HEK293 (cell line): ENCODE results near the gene EEFSEC.

Experiments
- CTCF ChIA-PET: fragments of 350-600 bp; formaldehyde crosslinking; extraction: SDS; loops from one replicate; lab custom pipeline; 2021; ENCODE audit warnings: antibody characterized with exemption; lab: Yijun Ruan, JAX
- POLR2A ChIA-PET: fragments of 300-600 bp; formaldehyde crosslinking; extraction: SDS; loops from one replicate; lab custom pipeline; 2020; ENCODE audit warnings: antibody characterized with exemption, inconsistent platforms; lab: Yijun Ruan, JAX
- H3K27ac ChIP-seq: fragments of 200-500 bp; sonication (Bioruptor generic); 2 replicates; pipeline ENCODE4 v1.5.1; 2014; ENCODE audit warnings: low read depth, low read length, control low read depth, inconsistent platforms; ENCODE audit errors: extremely low read depth
- H3K36me3 ChIP-seq, 2 experiments: fragments of 200-500 bp in 1 of 2; sonication (Bioruptor generic) in 1 of 2; 1 replicate in 1 of 2; 2 replicates in 1 of 2; pipeline ENCODE4 v1.5.1; 2014 to 2017; ENCODE audit warnings: inconsistent platforms in 2 of 2, low read length in 2 of 2; ENCODE audit not compliant: control insufficient read depth in 2 of 2, insufficient read depth in 1 of 2
- H3K4me1 ChIP-seq: fragments of 200-500 bp; sonication (Bioruptor generic); 2 replicates; pipeline ENCODE4 v1.5.1; 2014; ENCODE audit warnings: mild to moderate bottlenecking, low read length, inconsistent platforms; ENCODE audit not compliant: control insufficient read depth, insufficient read depth
- H3K4me3 ChIP-seq: 2 replicates; pipeline ENCODE4 v1.5.1; 2011; ENCODE audit warnings: low read depth, mild to moderate bottlenecking, control low read depth, low read length, moderate library complexity
- H3K9me3 ChIP-seq: fragments of 200-500 bp; sonication (Bioruptor generic); 2 replicates; pipeline ENCODE4 v1.5.1; 2014; ENCODE audit warnings: low read depth, low read length, inconsistent platforms; ENCODE audit not compliant: control insufficient read depth, insufficient read depth
- FEZF1 ChIP-seq: fragments of 450-650 bp; formaldehyde crosslinking; IDR thresholded peaks from 2 replicates; pipeline ENCODE4 v1.5.1; 2016; ENCODE audit warnings: missing biosample characterization, missing genetic modification characterization
- GLIS1 ChIP-seq: fragments of 450-650 bp; formaldehyde crosslinking; IDR thresholded peaks from 2 replicates; pipeline ENCODE4 v1.5.1; 2016; ENCODE audit warnings: missing biosample characterization, missing genetic modification characterization
- KLF1 ChIP-seq: fragments of 450-650 bp; formaldehyde crosslinking; IDR thresholded peaks from 2 replicates; pipeline ENCODE4 v1.5.1; 2016; ENCODE audit warnings: missing biosample characterization, missing genetic modification characterization
- KLF16 ChIP-seq: fragments of 450-650 bp; formaldehyde crosslinking; IDR thresholded peaks from 2 replicates; pipeline ENCODE4 v1.5.1; 2017; ENCODE audit warnings: missing biosample characterization, missing genetic modification characterization
- SCRT1 ChIP-seq: fragments of 450-650 bp; formaldehyde crosslinking; IDR thresholded peaks from 2 replicates; pipeline ENCODE4 v1.5.1; 2016; ENCODE audit warnings: missing biosample characterization, missing genetic modification characterization, borderline replicate concordance
- SCRT2 ChIP-seq: fragments of 450-650 bp; formaldehyde crosslinking; IDR thresholded peaks from 2 replicates; pipeline ENCODE4 v1.5.1; 2016; ENCODE audit warnings: missing biosample characterization, missing genetic modification characterization
- TCF7L2 ChIP-seq: IDR thresholded peaks from 2 replicates; pipeline ENCODE4 v1.6.1; 2011; ENCODE audit warnings: low read depth, mild to moderate bottlenecking, inconsistent platforms, low read length, moderate library complexity, borderline replicate concordance
- YY1 ChIP-seq: fragments of 450-650 bp; formaldehyde crosslinking; IDR thresholded peaks from 2 replicates; pipeline ENCODE4 v1.5.1; 2018; ENCODE audit warnings: missing biosample characterization, missing genetic modification characterization
- ZNF10 ChIP-seq: fragments of 450-650 bp; formaldehyde crosslinking; IDR thresholded peaks from 2 replicates; pipeline ENCODE4 v1.5.1; 2017; ENCODE audit warnings: missing biosample characterization, missing genetic modification characterization
- ZNF114 ChIP-seq: fragments of 450-650 bp; formaldehyde crosslinking; IDR thresholded peaks from 2 replicates; pipeline ENCODE4 v1.5.0; 2017; ENCODE audit warnings: missing biosample characterization, missing genetic modification characterization
- ZNF274 ChIP-seq, 2 experiments: fragments of 200-500 bp in 1 of 2; fragments of 450-650 bp in 1 of 2; sonication (Bioruptor generic) in 1 of 2; formaldehyde crosslinking in 1 of 2; IDR thresholded peaks; 2 replicates each; pipeline versions ENCODE4 v1.5.1 to v1.6.1; 2014 to 2016; ENCODE audit warnings: borderline replicate concordance in 1 of 2, inconsistent platforms in 1 of 2, low read length in 1 of 2, missing biosample characterization in 1 of 2, missing genetic modification characterization in 1 of 2
- ZNF292 ChIP-seq: fragments of 450-650 bp; formaldehyde crosslinking; IDR thresholded peaks from 2 replicates; pipeline ENCODE4 v1.5.1; 2016; ENCODE audit warnings: low read depth, missing biosample characterization, missing genetic modification characterization, borderline replicate concordance
- ZNF610 ChIP-seq: fragments of 450-650 bp; formaldehyde crosslinking; IDR thresholded peaks from 2 replicates; pipeline ENCODE4 v1.5.1; 2016; ENCODE audit warnings: missing biosample characterization, missing genetic modification characterization, borderline replicate concordance
- ZNF623 ChIP-seq: fragments of 450-650 bp; formaldehyde crosslinking; IDR thresholded peaks from 2 replicates; pipeline ENCODE4 v1.5.1; 2016; ENCODE audit warnings: missing biosample characterization, missing genetic modification characterization
- TF ChIP-seq, protein P1 (sequence below): fragments of 450-650 bp; formaldehyde crosslinking; IDR thresholded peaks from 2 replicates; pipeline ENCODE4 v1.5.1; 2016; ENCODE audit warnings: missing biosample characterization, missing genetic modification characterization
- TF ChIP-seq, protein P2 (sequence below): fragments of 450-650 bp; formaldehyde crosslinking; IDR thresholded peaks from 2 replicates; pipeline ENCODE4 v1.5.1; 2016; ENCODE audit warnings: missing biosample characterization, missing genetic modification characterization
- TF ChIP-seq, protein P3 (sequence below): fragments of 450-650 bp; formaldehyde crosslinking; IDR thresholded peaks from 2 replicates; pipeline ENCODE4 v1.5.1; 2016; ENCODE audit warnings: missing biosample characterization, missing genetic modification characterization, borderline replicate concordance
- TF ChIP-seq, protein P4 (sequence below): fragments of 450-650 bp; formaldehyde crosslinking; conservative IDR thresholded peaks from 2 replicates; pipeline ENCODE4 v1.5.1; 2016; ENCODE audit warnings: low read depth, missing biosample characterization, missing genetic modification characterization

EEFSEC gene

DNA sequence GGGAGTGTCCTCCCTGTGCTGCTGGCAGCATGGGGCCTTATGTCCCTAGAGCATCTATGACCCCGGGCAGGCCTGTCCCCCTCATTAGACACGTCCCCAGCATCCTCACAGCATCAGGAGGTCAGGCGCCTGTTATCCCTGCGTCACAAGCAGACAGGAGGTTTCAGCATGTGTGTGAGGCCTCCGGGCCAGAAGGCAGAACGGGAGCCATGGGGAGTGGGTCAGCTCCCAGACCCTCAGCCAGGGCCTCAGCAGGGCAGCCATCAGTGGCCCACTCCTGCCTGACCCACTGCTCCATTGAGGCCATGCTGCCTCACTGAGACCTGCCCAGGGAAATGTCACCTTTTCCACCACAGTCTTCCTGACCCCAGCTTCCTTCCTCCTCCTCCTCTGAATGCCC, 241.8 kb downstream of the EEFSEC start (continued):
- TF ChIP-seq KLF16 (tag by site-specific recombination) (no peak), ZNF274 (IDR thresholded peaks at IDR 0.05; ENCODE audit: low read length) (no peak), ZNF274 (tag by site-specific recombination; IDR thresholded peaks at IDR 0.05; ENCODE audit: borderline replicate concordance) (no peak), ZNF623 (tag by site-specific recombination) (no peak), KLF1 (tag by site-specific recombination) (no peak)

DNA sequence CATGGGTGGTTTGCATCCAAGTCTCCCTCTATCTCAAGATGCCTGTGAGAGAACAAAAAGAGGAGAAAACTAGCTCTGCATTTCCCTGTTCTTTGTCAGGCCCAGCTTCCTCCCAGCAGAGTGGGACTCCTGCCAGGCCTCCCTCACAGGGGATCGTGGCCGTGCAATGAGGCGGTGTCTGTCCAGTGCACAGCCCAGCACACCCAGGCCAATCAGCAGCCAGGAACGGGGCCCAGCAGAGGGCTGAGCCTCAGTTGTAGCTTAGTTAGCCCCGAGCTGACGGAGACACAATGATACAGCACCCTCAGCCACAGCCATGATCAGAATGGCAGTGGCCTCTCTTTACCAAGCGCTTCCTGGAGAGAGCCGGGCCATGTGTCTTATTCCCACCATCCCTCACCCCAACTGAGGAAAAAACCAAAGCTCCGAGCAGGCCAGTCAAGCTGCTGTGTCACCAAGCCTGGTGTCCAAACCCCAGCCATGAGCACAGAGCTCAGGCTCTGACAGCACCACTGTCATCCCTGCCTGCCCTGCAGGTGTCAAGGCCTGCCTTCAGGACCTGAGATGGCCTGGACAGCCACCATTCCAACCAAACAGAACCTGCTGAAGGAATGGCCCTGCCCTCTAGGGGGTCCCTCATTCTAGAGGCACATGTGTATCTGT, 242.3 kb downstream of the EEFSEC start:
- Histone ChIP-seq H3K9me3 (no peaks in the 10 kb centered on the region), H3K36me3 (no peaks in the 10 kb centered on the region), H3K27ac (no peak overlapping the region), H3K4me3 (no peak overlapping the region), H3K4me1 (no peaks in the 10 kb centered on the region)
- ChIA-PET CTCF (interaction anchor here (0.7 to 0.9 kb wide), 2 partner anchors 32 to 51 kb away, joined by 3 read pairs; no protein-coding TSS in a partner anchor), POLR2A (no interaction called here)
- TF ChIP-seq, protein P1, sequence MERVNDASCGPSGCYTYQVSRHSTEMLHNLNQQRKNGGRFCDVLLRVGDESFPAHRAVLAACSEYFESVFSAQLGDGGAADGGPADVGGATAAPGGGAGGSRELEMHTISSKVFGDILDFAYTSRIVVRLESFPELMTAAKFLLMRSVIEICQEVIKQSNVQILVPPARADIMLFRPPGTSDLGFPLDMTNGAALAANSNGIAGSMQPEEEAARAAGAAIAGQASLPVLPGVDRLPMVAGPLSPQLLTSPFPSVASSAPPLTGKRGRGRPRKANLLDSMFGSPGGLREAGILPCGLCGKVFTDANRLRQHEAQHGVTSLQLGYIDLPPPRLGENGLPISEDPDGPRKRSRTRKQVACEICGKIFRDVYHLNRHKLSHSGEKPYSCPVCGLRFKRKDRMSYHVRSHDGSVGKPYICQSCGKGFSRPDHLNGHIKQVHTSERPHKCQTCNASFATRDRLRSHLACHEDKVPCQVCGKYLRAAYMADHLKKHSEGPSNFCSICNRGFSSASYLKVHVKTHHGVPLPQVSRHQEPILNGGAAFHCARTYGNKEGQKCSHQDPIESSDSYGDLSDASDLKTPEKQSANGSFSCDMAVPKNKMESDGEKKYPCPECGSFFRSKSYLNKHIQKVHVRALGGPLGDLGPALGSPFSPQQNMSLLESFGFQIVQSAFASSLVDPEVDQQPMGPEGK (tag by site-specific recombination), result no peak
- no peak for TF ChIP-seq ZNF292 (tag by site-specific recombination)
- no peak for TF ChIP-seq YY1
- TF ChIP-seq, protein P2, sequence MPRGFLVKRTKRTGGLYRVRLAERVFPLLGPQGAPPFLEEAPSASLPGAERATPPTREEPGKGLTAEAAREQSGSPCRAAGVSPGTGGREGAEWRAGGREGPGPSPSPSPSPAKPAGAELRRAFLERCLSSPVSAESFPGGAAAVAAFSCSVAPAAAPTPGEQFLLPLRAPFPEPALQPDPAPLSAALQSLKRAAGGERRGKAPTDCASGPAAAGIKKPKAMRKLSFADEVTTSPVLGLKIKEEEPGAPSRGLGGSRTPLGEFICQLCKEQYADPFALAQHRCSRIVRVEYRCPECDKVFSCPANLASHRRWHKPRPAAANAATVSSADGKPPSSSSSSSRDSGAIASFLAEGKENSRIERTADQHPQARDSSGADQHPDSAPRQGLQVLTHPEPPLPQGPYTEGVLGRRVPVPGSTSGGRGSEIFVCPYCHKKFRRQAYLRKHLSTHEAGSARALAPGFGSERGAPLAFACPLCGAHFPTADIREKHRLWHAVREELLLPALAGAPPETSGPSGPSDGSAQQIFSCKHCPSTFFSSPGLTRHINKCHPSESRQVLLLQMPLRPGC, result no peak
- no peak for TF ChIP-seq ZNF610
- TF ChIP-seq GLIS1 (tag by site-specific recombination), result peak; percentile 11; the same call in 1 of the 2 replicates

DNA sequence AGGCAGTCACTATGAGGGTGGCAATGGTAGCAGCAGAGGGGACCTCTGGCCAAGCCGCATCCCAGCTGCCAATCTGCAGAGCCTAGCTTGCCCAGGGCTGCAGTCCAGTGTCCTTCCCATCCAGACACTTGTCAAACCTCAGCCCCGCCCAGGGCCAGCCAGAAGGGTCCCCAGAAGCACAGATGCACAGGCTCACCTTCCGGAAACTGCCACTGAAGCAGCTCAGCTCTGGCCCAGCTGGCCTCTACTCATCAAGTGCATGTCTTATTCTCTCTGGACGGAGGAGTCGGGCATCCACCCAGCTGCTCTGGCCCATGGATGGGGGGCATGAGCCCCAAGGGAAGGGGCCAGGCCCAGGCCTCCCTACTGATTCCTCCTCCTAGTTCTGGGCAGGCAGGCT, 244.2 kb downstream of the EEFSEC start:
- no peak overlapping the region for H3K27ac ChIP-seq
- no peak for TF ChIP-seq ZNF114 (tag by site-specific recombination)
- TF ChIP-seq, protein P3, sequence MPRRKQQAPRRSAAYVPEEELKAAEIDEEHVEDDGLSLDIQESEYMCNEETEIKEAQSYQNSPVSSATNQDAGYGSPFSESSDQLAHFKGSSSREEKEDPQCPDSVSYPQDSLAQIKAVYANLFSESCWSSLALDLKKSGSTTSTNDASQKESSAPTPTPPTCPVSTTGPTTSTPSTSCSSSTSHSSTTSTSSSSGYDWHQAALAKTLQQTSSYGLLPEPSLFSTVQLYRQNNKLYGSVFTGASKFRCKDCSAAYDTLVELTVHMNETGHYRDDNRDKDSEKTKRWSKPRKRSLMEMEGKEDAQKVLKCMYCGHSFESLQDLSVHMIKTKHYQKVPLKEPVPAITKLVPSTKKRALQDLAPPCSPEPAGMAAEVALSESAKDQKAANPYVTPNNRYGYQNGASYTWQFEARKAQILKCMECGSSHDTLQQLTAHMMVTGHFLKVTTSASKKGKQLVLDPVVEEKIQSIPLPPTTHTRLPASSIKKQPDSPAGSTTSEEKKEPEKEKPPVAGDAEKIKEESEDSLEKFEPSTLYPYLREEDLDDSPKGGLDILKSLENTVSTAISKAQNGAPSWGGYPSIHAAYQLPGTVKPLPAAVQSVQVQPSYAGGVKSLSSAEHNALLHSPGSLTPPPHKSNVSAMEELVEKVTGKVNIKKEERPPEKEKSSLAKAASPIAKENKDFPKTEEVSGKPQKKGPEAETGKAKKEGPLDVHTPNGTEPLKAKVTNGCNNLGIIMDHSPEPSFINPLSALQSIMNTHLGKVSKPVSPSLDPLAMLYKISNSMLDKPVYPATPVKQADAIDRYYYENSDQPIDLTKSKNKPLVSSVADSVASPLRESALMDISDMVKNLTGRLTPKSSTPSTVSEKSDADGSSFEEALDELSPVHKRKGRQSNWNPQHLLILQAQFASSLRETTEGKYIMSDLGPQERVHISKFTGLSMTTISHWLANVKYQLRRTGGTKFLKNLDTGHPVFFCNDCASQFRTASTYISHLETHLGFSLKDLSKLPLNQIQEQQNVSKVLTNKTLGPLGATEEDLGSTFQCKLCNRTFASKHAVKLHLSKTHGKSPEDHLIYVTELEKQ (tag by site-specific recombination), result no peak
- TF ChIP-seq SCRT1 (tag by site-specific recombination), result no peak
- TF ChIP-seq, protein P4, sequence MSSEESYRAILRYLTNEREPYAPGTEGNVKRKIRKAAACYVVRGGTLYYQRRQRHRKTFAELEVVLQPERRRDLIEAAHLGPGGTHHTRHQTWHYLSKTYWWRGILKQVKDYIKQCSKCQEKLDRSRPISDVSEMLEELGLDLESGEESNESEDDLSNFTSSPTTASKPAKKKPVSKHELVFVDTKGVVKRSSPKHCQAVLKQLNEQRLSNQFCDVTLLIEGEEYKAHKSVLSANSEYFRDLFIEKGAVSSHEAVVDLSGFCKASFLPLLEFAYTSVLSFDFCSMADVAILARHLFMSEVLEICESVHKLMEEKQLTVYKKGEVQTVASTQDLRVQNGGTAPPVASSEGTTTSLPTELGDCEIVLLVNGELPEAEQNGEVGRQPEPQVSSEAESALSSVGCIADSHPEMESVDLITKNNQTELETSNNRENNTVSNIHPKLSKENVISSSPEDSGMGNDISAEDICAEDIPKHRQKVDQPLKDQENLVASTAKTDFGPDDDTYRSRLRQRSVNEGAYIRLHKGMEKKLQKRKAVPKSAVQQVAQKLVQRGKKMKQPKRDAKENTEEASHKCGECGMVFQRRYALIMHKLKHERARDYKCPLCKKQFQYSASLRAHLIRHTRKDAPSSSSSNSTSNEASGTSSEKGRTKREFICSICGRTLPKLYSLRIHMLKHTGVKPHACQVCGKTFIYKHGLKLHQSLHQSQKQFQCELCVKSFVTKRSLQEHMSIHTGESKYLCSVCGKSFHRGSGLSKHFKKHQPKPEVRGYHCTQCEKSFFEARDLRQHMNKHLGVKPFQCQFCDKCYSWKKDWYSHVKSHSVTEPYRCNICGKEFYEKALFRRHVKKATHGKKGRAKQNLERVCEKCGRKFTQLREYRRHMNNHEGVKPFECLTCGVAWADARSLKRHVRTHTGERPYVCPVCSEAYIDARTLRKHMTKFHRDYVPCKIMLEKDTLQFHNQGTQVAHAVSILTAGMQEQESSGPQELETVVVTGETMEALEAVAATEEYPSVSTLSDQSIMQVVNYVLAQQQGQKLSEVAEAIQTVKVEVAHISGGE, result no peak
- no peak for TF ChIP-seq SCRT2 (tag by site-specific recombination)
- TF ChIP-seq FEZF1 (tag by site-specific recombination), result no peak
- no peak for TF ChIP-seq TCF7L2
- TF ChIP-seq ZNF10 (tag by site-specific recombination), result no peak
- TF ChIP-seq, all 188 proteins: peak for 0
- ChIA-PET POLR2A (no interaction called here), CTCF (interaction anchor here (0.6 kb wide), 1 partner anchor 30 kb away, joined by 3 read pairs; no protein-coding TSS in a partner anchor)
- no peak overlapping the region for H3K4me3 ChIP-seq
- H3K9me3 ChIP-seq, result no peaks in the 10 kb centered on the region
- no peaks in the 10 kb centered on the region for H3K36me3 ChIP-seq
- H3K4me1 ChIP-seq, result no peaks in the 10 kb centered on the region
